ENCODE results near the gene SV2A.
"Not testable (repeated sequence)": the region's sequence is repeated elsewhere in the genome, so short reads cannot be mapped to it uniquely, and the experiment has no call there.

SV2A gene

GRCh38 chr1:149928401-149928724 lies 10.7 kb upstream of the SV2A start:
- DNase-seq: no peak

GRCh38 chr1:149927563-149928400 lies 10.1 kb upstream of the SV2A start, which contains the start of gene SF3B4:
TSS of gene SF3B4 (minus strand) at chr1:149927803. CDS start at chr1:149927759, 44 bp downstream.
- DNase-seq: peak; percentile 99

DNA sequence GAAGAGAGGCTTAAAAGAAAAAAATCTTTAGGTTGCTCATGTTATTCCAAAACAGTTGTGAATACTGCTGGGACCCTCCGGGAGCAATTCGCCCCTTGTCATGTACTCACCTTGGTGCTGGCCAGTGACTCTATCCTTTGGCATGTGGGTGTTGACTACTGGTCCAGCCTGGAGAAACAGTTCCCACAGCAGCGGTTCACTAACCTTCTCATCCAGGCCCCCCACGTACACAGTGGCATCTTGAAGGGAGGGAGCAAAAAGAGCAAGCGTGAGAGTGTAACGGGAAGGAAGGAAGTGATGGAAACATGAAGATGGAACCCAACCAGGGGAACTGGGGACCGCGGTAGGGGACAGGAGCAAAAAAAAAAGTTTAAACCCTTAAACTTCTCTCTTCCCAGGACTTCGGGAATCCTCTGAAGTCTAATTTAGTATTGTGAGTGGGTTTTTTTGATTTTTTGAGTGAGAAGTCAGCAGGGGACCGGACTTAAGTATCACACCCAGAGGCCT lies 9.5 kb upstream of the SV2A start:
- no peak for DNase-seq

DNA sequence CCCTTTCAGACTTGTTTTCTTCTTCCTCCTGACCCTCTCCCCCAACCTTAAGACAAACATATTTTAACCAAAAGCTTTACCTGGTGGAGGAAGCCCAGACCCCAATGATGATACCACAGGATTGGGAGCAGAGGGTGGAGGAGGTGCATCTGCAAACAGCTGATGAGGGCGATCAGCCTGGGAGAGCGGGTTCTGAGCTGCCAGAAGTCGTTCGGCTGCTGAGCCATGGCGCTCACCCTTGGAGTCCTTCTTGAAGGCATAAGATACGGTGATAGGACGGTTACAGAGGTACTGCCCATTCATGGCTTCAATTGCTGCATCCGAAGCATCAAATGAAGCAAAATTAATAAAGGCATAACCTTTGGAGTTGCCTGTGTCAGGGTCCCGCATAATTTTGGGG lies 8.7 kb upstream of the SV2A start:
- no peak for DNase-seq

DNA sequence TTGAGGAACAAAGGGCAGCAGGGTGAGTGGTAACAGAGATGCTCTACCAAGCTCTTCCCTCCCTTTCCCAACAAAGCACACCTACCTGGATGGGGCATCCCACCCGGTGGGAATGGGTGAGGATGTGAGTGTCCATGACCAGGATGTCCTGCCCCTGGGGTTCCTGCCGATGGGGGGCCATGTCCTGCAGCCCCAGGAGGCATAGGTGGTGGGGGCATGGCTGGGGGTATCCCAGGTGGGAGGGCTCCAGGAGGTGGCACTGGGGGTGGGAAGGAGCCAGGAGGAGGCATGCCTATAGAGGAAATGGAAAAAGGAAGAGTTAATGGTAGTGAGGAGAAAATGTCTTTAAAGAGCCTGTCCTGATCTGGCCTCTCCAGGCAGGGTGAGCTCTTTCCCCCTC lies 8.1 kb upstream of the SV2A start:
- no peak for DNase-seq

- DNase-seq: no peak
Measured at GRCh38 chr1:149925345-149925744, 7.7 kb upstream of the SV2A start.

GRCh38 chr1:149923626-149924025 lies 6.0 kb upstream of the SV2A start:
- DNase-seq: no peak

- no peak for DNase-seq
Measured at GRCh38 chr1:149916898-149917252, 769 bp downstream of the SV2A start.

GRCh38 chr1:149916193-149916897 lies 1.3 kb downstream of the SV2A start:
- no peak for DNase-seq

DNA sequence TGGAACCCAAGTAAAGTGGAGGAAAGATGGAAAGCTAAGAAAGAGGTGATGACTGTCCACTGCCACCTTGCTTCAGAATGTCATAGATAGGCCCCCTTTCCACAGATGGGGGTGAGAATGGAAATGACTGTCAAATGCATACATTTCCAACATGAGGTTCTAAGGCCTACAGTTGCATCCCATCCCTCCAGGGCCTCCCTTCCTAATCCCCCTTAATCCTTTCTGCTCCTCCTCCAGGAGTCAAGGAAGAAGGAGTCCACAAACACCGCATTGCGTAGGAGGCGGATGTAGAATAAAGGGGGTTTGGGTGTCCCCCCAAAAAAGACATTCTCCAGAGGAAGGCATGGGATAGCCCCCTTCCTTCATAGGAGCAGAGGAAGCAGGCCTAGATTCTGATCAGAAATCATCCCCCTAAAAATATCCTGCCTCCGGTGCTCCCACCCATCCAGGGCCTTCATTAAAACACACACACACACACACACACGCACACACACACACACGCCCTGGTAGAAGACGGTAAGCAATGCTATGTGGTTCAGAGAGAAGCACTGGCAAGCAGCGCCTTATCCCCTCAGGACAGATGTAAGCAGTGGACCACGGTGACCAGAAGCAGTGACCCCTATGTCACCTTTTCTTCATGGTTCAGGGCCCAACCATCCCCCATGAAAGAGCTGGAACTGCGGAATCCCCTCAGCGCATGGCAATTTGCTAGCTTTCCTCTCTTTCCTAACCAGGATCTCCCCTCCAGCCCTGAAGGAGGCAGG lies 2.0 kb downstream of the SV2A start:
- no peak for DNase-seq

- DNase-seq: no peak
Measured at GRCh38 chr1:149914545-149914944, 3.1 kb downstream of the SV2A start.

DNA sequence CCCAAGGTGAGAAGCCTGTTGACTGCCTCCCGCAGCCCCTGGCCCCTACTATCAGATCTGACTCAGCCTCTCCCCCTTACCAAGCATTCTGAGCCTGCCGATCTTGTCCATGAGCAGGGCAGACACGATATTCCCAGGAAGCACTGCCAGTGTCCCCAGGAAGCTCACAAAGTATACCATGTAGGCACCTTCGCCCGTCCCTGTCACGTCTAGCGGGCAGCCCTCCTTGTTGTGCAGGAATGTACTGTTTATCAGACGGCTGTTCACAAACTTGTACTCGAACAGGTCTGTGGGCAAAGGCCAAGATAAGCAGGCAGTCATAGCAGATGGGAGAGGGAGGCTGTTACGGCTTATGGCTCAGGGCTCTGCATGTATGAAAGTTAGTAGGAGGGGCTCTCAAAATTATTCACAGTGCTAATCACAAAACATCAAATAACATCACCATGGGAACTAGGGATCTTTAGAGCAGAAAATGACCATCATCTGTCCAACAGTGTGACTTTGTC lies 11.0 kb downstream of the SV2A start:
- DNase-seq: no peak

DNA sequence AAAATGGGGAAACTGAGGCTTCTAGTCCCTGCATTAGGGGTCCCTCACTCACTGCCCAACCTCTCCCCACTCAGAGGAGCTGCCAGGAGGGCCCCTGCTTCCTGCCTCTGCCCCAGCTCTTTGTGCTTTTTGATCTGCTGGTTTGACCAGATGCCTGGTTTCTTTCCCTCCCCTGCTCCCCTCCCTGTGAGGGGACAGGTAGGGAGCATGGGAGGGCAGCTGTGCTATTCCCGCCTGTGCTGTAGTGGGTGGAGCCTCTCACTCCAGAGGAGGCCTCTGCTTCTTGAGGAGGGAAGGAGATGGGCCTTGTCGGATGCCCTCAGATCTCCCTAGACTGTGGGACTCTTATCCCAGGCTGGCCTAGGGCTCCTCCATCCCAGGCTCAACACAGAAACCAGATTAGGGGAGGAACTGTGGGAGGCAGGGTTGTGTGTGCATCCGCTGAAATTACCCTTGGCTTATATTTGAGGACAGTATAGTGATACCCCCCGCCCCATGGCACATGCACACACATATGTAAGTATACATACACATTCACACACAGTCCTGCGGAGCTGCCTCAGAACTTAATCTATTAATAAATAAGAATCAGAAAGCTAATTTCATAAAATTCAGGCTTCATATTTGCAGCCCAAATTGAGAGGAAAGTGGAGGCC lies 13.7 kb downstream of the SV2A start:
- no peak for DNase-seq

DNA sequence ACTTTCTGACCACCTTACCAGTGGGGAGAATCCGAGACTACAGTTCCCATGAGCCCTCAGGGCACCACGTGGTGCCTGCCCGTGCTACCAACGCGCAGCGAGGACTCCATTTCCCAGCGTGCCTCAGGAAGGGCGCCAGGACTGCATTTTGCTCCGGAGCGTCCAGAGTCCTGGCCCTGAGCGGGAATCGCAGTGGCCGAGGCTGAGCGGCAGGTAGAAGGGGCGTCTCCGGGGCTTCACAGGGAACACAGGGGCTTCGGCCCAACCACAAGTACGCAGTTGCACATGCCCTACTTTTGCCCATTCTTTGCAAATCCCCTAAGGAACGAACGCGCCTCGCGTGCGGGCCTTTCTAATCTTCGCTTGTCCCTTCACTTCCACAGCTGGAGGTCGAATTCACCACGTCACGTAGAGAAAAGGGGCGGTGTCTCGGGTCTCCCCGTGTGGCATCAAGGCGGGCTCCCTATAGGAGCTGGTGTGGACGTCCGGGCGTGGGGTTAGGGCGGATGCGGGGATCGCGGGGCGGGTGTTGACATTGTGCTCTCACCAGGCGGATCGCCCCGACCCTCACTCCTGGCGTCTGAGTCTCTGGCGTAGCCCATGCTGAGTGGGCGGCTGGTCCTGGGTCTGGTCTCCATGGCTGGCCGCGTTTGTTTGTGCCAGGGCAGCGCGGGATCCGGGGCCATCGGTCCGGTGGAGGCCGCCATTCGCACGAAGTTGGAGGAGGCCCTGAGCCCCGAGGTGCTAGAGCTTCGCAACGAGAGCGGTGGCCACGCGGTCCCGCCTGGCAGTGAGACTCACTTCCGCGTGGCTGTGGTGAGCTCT lies 18.0 kb downstream of the SV2A start, which contains the start of gene BOLA1:
TSS of gene BOLA1 (plus strand) at position 109 of the 825 bp plus-strand sequence. CDS start at position 601, 492 bp downstream.
- DNase-seq: peak; percentile 92

GRCh38 chr1:149896575-149896974 lies 21.1 kb downstream of the SV2A start:
- no peak for DNase-seq

- DNase-seq: no peak
Measured at GRCh38 chr1:149888999-149889289, 28.7 kb downstream of the SV2A start.

DNA sequence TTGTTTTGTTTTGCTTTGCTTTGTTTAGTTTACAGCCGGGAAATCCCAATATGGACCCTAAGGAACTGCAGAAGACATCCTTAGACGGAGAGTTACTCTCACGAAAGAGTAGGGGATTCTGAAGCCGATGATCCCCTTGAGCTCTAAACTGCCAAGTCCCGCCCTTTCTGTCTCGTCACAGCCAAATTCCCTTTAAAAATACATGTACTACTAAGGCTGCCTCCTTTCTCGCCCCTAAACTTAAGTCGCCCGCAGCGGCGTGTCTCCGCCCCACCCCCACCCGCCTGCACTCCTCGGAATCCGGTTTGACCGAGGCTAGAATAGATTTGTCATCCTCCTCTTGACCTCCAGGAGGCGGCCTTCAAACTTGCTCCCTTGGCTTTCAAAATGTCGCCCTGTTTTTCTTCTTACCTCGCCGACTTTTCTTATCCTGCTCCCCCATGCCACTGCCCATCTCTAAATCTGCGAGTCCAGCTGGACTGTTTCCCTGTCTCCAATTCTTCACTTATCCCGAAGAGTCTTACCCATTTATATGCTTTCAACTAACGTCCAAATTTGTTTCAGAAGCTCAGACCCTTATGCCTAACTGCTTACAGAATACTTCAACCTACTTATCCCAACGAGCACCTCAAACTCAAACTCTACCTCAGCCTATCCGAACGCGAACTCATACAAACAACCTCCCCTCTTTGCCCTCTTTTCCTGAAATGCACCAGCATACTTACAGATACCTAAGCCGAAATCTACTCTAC lies 29.2 kb downstream of the SV2A start:
- peak; percentile 98 for DNase-seq

GRCh38 chr1:149887456-149888246 lies 30.0 kb downstream of the SV2A start:
- peak; percentile 100 for DNase-seq

GRCh38 chr1:149887196-149887455 lies 30.5 kb downstream of the SV2A start:
- not testable (repeated sequence) for DNase-seq

- DNase-seq: peak; percentile 100
Measured at GRCh38 chr1:149886396-149887195, 31.0 kb downstream of the SV2A start.
